Left hindlimb (tissue), 1 donor: Measurements from ENCODE around the gene ACER3.
"Not testable (repeated sequence)": the region's sequence is repeated elsewhere in the genome, so short reads cannot be mapped to it uniquely, and the experiment has no call there.

Experiments
- DNase-seq: peaks from one replicate; pipeline ENCODE4 v3.0.0-alpha.2; 2018

The ACER3 gene

DNA sequence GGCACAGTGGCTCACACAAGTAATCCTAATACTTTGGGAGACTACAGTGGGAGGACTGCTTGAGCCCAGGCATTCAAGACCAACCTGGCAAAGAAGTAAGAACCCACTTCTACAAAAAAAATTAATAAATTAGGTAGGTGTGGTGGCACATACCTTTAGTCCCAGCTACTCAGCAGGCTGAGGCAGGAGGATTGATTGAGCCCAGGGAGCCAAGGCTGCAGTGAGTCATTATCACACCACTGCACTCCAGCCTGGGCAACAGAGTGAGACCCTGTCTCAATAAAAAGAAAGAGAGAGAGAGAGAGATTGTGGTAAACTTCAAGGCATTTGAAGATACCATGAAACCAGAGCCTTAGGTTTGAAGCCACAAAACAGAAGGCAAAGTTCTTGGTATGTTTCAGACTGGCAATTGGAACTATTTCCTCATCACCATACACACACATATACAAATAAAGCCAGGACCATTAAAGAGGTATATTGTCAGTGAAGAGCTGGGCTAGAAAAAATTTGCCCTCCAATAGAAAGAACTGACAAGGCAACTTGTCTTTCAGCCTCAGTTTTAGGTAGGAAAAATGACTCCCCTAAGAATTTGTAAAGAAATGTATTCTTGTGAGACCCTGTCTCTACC, 148.9 kb downstream of the ACER3 start:
- DNase-seq, result no peak

DNA sequence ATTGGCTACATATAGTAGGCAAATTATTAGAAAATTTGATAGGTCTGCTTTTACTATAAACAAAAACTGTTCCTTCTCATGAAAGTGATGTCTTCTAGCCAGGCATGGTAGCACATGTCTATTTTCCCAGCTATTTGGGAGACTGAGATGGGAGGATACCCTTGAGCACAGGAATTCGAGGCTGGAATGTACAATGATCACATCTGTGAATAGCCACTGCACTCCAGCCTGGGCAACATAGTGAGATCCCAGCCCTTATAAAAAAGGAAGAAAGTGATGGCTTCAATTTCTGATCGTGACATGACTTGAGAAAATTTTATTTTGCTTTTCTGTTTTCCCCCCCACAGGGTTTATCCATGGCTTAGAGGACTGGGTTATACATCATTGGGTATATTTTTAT, 154.0 kb downstream of the ACER3 start:
- no peak for DNase-seq

DNA sequence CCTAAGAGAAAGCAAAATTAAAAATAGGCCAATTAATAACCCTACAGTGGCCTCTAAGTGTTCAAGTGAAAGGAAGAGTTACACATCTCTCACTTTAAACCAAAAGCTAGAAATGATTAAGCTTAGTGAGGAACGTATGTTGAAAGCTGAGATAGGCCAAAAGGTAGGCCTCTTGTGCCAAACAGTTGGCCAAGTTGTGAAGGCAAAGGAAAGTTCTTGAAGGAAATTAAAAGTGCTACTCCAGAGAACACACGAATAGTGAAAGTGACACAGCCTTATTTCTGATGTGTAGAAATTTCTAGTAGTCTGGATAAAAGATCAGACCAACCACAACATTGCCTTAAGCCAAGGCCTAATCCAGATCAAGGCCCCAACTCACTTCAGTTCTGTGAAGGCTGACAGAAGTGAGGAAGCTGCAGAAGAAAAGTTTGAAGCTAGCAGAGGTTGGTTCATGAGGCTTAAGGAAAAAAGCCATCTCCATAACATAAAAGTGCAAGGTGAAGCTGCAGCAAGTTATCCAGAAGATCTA, 157.7 kb downstream of the ACER3 start:
- DNase-seq, result not testable (repeated sequence)

DNA sequence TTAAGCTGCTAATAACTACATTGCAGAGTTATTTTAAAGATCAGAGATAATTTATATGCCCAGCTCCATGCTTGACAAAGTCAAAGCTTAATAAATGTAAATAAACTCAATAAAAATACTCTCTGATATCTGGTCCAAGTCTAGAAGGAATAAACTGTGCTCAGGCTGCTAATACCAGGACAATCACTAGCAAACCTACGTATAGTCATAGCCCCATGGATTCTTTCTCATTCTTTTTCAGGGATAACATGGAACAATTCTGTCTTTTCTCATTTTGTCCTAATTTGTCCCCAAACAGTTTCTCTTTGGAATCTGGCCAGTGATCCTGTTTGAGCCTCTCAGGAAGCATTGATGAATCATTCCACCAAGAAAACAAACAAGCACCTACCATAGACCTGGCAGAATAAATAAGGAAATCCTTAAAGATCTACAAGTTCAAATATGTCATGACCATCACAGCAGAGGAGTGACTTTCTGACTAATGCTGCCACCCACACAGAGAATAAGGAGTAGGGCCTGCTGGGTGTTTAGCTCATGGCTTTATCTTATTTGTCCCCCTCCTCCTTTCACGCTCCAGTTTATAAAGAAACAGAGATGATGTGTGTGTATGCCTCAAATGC, 159.4 kb downstream of the ACER3 start:
- DNase-seq, result no peak

DNA sequence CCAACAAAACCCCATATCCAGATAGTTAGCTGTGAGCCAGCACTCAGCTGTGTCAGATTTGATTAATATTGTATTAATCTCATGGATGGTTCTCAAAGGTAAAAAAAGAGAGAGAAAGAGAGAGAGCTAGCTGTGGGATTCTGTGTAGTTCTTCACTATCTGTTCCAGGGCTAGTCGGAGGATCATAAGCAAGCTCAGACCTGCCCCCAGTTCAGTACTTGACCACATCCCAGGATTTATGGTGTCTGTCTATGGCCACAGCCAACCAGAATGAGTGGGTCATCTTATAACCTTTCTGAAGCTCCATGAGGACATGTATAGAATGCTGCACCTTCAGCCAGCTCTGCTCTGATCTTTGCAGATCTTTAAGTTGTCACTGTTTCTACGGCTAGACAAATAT, 160.0 kb downstream of the ACER3 start:
- DNase-seq, result no peak

DNA sequence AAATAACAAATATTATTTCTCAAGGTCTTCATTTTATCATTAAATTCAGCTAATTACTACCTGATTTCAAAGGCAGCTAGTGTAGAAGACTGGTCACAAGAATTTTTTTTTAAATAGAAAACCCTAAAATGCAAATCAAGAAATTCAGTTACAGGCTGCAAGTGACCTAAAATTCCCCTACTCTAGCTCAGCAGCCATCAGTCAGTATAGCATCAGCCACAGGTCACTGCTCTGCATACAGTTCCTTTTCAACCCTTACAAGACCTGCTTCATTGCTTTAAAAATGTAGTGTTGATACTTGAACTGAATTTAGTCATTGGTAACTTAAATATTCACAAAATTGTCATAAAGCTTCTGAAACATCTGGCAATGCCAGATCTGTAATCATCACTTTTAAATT, 164.0 kb downstream of the ACER3 start:
- DNase-seq, result no peak

DNA sequence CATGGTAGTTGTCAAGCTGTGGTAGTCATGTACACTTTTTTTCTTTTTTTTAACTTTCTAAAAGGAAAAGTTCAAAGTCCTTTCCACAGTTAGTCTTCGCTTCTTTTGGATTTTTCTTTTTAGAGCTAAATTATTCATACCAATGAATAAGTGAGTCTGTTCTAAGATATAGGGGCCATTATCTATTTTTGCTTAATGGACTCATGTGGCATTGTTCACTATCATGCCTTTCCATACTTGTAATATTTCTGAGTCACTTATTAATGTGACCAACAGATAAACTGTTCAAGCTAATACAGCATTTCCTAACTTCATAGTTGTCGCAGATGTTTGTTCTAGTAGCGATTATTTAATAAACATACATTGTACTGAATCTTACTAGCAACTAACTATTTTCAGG, 165.5 kb downstream of the ACER3 start:
- no peak for DNase-seq

DNA sequence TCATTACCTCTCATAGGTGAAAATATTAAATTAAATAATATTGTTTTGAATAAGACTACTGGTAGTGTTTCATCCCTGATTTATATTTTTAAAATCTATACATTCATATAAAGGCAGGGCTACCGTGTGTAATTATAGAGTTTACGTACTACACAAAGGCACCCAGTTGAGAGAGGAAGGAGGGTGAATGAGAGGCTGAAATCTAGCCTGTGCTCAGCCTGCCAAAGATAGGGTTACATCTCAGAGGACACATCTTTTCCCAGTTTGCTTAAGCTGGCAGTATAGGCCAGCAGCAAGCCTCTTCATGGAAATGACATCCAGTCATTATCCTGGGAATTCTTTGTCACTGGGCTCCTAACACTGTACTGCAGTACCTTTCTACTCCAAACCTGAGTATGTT, 166.0 kb downstream of the ACER3 start:
- no peak for DNase-seq

DNA sequence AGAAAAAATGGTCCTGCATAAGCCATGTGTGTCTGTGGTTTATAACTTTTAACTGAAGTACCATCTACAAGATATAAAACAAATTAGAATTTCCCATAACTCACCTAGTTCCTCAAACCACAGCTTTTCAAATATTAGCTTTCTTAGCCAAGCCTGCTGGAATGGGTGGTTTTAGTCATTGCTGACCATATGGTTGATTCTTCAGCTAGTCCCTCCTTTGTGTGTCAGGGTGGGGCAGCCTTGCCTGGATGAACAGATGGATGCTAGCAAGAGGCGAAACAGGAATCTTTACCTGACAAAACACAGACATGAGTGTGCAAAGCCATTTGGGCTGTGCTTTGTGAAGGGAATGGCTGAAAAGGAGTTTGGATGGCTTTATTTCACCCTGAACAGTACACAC, 166.6 kb downstream of the ACER3 start:
- no peak for DNase-seq

DNA sequence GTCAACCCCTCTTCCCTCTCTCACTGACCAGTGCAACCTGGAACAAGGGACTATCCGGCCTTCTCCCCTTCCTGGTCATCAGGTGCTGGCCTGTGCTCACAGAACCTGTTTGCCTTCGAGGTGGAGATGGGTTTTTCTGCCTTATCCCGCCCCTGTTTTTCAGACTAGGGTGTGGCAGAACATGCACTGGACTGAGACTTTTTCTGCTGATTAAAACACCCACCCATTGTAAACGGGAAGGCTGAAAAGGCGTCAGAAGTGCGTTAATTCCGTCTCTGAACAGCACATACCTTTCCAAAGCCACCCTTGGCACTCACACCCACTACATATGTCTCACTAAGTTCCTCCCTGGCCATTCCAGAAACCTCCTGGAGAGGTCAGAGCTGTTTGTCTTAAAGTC, 169.1 kb downstream of the ACER3 start:
- DNase-seq, result no peak

DNA sequence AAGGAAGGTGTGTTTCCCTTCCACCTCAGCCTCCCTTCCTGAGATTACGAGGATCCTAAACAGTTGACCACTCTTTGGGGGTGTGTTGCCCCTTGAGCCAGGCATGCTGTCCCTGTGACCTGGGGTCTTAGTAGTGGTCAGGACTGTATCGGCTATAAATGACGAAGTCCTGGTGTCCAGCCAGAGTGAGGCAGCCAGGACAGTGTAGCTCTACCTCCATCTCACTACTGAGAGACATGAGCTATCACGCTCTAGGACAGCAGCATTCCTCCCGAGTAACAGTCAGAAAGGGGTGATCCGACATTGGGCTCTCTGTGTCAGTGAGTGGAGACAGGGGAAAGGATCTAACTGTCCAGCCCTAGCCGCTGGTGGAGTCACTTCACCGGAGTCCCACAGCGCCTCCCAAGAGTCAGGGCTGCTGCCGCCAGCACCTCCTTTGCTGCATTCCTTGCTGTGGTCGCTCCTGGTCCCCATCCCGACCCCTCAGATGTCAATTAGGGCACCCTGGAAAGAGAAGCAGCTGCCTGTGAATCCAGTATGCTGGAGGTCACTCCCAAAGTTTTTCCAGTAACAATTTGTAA, 170.2 kb downstream of the ACER3 start:
- DNase-seq, result no peak

DNA sequence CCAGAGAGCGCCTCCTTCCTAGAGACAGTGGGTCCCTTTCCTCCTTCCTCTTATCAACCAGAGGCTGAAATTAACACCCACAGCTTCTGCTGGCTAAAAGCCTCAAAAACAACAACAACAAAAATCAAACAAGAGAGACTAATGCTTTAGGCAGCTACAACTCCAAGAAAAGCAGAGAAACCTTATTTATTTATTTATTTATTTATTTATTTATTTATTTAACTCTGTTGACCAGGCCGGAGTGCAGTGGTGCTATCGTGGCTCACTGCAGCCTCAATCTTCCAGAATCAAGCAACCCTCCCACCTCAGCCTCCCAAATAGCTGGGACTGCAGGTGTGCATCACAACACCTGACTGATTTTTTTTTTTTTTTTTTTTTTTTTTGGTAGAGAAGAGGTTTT, 170.9 kb downstream of the ACER3 start:
- no peak for DNase-seq

DNA sequence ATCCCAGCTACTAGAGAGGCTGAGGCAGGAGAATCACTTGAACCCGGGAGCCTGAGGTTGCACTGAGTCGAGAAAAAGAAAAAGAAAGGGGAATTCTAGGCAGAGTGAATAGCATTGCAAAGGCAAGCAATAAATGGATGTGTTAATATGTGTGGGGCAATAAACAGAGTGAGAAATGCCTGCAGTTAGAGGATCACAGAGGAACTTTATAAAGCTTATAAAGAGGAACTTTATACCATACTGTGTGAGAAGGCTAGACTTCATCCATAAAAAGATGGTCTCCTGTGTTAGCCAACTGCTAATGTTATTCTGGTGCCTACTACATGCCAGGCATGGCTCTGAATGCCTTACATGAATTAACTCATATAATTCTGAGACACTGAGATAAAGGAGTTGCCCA, 174.3 kb downstream of the ACER3 start:
- DNase-seq, result no peak

DNA sequence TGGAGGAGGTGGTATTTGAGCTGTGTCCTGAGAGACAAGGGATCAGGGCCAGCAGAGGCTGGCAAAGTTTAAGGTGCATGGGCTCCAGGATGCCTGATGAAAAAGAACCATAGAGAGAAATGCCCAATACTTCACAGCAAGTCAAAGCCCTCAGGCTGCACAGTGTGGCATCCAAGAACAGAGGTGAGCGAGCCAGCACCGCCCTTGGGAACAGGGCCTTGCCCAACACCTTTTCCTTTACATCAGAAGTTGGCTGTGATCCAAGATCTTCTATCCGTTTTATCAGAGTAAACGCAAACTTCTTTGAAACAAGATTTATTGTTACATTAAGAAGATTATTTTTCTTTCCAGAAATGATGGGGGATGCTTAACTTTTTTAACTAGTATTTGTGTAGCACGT, 174.9 kb downstream of the ACER3 start:
- DNase-seq, result no peak

DNA sequence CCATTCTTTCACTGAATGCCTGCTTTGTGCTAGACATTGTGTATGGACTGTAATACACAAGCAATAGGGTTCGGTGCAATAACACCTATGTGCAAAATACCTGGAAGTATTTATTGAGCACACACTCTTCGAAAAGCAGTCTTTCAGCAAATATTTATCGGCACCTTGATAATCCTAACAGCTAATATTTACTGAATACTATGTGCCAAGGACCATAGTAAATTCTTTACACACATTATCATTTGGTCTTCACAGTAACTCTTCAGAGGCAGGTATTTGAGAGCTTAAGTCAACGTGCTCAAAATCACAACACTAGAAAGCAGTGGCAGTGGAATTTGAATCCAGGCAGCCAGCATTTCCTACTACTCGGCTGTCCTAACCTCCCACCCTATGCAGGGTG, 175.7 kb downstream of the ACER3 start:
- DNase-seq, result no peak

DNA sequence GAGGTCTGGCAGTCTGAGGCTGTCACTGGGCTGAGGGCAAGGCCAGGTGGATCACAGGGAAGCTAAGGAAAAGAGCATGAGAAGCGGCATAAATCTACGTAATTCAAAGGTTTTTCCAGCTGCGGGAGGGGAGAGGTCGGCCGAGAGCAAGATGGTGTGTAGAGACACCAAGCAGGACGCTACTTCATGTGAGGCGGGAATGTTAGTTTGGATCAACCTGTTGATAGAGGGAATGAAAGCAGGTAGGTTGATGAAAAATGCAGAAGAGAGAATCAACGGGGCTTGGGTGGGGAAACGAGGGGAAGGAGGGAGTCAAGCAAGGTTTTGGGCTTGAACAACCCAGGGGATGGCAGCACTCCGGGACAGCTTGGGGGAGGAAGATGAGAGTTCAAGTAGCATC, 176.3 kb downstream of the ACER3 start:
- DNase-seq, result no peak

DNA sequence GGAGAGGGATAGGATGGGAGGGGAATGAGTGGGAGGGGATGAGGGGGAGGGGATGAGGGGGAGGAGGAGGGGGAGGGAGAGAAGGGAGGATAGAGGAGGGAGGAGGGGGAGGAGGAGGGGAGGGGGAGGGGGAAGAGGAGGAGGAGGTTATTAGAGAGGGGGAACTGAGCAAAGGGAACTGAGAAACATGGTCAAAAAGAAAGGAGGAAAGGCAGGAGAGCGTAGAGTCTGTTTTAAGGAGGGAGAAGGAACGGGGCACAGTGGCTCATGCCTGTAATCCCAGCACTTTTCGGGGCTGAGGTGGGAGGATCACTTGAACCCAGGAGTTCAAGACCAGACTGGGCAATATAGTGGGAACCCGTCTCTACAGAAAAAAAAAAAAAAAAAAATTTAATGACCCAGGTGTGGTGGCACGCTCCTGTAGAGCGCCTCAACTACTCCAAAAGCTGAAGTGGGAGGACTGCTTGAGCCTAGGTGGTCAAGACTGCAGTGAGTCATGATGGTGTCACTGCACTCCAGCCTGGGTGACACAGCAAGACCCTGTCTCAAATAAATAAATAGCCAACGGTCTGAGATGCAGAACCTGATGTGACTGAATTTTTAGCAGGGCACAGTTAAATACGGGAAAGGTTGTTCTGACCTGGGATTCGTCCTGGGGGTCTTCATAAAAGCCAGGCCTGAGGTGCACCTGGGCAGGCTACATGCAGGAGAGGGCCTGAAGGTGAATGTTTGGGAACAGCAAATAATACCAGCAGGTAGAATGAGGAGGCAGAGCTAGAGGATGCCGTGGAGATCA, 177.5 kb downstream of the ACER3 start:
- no peak for DNase-seq

DNA sequence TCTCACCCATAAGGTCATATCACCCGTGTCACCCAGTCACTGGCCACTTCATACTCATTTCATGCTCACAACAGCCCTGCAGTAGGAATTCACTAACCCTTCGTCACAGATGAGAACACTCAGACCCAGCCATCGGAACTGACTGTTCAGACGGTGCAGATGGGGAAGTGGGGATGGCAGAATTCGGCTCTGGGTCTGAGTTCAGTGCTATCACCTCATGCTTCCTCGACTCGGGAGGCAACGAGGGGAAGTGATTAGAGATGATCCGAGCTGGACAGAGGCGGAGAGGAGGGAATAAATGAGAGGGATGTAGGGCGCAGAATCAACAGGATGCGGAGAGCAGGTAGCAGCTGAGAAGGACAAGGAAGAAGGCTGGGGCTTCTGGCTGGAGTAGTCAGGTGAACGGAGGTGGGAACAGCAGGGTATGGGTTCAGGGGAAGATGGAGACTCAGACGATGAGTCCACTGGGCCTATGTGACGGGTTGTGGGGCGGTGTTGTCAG, 178.2 kb downstream of the ACER3 start:
- DNase-seq, result no peak

DNA sequence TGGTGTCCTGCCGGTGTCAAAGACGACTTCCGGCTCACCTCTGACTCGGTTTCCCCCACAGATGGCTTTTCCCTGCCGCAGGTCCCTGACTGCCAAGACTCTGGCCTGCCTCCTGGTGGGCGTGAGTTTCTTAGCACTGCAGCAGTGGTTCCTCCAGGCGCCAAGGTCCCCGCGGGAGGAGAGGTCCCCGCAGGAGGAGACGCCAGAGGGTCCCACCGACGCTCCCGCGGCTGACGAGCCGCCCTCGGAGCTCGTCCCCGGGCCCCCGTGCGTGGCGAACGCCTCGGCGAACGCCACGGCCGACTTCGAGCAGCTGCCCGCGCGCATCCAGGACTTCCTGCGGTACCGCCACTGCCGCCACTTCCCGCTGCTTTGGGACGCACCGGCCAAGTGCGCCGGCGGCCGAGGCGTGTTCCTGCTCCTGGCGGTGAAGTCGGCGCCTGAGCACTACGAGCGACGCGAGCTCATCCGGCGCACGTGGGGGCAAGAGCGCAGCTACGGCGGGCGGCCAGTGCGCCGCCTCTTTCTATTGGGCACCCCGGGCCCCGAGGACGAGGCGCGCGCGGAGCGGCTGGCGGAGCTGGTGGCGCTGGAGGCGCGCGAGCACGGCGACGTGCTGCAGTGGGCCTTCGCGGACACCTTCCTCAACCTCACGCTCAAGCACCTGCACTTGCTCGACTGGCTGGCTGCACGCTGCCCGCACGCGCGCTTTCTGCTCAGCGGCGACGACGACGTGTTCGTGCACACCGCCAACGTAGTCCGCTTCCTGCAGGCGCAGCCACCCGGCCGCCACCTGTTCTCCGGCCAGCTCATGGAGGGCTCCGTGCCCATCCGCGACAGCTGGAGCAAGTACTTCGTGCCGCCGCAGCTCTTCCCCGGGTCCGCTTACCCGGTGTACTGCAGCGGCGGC, 179.0 kb downstream of the ACER3 start:
- DNase-seq, result peak; percentile 61

DNA sequence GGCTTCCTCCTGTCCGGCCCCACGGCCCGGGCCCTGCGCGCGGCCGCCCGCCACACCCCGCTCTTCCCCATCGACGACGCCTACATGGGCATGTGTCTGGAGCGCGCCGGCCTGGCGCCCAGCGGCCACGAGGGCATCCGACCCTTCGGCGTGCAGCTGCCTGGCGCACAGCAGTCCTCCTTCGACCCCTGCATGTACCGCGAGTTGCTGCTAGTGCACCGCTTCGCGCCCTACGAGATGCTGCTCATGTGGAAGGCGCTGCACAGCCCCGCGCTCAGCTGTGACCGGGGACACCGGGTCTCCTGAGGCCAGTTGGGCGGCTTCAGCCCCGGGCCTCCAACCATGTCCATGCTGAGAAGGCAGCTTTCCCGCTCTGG, 179.7 kb downstream of the ACER3 start:
- DNase-seq, result no peak

DNA sequence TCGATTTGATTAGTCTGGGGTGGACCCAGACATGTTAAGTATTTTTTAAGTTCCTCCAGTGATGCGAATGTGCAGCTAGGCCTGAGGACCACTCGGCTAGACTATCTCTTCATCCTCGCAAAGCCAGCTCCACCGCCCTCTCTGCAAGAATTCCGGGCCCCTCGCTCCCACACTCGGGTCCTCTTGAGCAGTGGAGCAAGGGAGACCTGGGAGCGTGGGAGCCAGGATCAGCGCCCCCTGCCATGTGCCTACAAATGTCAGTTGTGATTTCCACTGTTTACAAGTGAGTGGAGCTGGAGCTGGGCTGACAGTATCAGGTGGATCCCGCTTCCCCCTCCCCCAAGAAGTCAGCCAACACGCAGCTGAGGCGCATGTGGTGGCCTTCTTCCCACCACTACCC, 180.2 kb downstream of the ACER3 start:
- DNase-seq, result no peak

DNA sequence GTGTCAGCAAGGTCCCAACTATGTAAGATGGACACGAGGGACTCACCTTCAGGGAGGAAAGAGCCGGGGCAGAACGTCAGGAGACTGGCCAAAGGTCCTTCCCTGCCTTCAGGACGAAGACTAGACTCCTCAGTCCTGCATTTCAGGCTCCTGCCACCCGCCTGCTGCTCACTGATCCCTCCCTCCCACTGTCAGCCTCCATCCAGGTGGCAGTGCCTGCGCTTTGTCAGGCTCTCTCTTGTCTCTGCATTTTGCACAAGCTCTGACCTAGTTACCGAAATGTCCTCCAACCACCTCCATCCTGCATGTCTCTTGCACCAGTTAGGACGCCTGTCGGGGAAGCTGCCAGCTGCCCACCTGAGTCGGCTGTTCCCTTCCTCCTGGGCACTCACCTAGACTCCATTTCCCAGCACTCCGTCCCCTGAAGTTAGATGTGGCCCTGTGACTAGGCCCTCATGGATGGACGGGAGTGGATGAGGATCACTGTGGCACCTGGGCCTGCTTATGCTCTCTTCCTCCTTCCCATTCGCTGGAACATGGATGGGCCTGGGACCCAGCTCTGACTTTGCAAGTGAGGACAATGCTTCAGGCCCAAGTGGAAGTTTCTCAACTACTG, 181.5 kb downstream of the ACER3 start:
- DNase-seq, result no peak
